NCI-H1694 treated with DMSO at 0.1 percent for 48 hours (cell line): ENCODE data around the gene RHOF.

Experiments
- DNase-seq: peaks from one replicate; lab custom pipeline; 2025; lab: John Stamatoyannopoulos, UW

RHOF gene

DNA sequence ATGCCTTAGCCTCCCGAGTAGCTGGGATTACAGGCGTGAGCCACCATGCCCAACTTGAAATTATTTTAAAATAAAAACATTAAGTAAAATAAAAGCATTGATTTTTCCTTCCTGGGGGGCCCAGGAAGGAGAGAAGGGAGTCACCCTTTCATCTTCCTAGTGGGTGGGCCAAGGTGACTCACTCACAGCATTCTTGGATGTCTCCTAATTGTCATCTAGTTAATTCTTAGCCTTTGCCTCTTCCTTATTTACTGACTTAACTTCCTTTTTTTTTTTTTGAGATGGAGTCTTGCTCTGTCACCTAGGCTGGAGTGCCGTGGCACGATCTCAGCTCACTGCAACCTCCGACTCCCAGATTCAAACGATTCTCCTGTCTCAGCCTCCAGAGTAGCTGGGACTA is 51.7 kb downstream of the RHOF start:
- DNase-seq, result no peak

DNA sequence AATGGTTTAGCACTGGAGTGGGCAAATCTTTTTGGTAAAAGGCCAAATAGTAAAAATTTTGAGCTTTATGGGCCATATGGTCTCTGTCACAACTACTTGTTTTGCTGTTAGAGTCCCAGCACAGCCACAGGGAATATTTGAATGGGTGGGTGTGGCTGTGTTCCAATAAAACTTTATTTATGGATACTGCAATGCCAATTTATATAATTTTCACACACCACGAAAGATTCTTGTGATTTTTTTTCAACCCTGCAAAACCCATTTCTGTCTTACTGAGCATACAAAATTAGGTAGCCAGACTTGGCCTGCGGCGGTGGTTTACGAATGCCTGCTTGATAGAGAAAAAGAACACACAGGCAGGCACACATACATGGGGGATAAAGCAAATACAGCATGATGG is 52.6 kb downstream of the RHOF start:
- peak; percentile 91 for DNase-seq

- DNase-seq, result no peak
Measured at GRCh38 chr12:121738340-121738858, 55.1 kb downstream of the RHOF start.

- DNase-seq, result no peak
Measured at GRCh38 chr12:121733849-121734248, 59.6 kb downstream of the RHOF start.

- DNase-seq, result no peak
Measured at GRCh38 chr12:121731473-121731872, 62.0 kb downstream of the RHOF start.

- no peak for DNase-seq
Measured at GRCh38 chr12:121729021-121729420, 64.5 kb downstream of the RHOF start.
